NCI-H526 (cell line): ENCODE data around the gene MANBA.
"Not testable (repeated sequence)": the region's sequence is repeated elsewhere in the genome, so short reads cannot be mapped to it uniquely, and the experiment has no call there.

Experiments used
- DNase-seq, 2 experiments: peaks; one replicate each; lab custom pipeline; 2025; lab: John Stamatoyannopoulos, UW

The MANBA gene

DNA sequence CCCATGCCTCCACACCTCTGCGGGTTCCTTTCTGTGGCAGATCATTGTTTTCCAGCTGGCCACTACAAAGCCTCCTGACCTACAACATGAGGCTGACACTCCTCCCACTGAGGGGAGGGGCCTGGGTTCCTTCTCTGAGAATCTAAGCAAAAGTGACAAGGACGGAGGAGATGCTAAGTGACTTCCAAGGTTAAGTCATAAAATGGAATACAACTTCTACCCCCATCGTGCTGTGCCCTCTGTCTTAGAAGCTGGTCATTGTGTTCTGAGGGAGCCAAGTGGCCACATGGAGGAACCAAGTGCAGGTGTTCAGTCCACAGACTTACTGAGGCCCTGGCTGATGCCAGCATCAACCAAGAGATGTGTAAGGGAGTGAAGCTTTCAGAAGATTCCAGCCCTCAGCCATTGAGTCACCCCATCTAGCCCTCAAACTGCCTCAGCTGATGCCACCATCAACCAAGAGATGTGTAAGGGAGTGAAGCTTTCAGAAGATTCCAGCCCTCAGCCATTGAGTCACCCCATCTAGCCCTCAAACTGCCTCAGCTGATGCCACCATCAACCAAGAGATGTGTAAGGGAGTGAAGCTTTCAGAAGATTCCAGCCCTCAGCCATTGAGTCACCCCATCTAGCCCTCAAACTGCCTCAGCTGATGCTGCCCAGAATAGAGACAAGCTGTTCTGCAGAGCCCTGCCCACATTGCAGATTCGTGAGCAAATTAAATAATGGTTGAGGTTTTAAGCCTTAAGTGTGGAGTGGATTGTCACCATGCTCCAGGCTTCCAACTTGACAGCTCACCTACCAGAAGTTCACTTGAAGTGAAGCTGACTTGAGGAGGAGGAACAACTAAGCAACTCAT lies 140.8 kb downstream of the MANBA start:
- not testable (repeated sequence) for DNase-seq

DNA sequence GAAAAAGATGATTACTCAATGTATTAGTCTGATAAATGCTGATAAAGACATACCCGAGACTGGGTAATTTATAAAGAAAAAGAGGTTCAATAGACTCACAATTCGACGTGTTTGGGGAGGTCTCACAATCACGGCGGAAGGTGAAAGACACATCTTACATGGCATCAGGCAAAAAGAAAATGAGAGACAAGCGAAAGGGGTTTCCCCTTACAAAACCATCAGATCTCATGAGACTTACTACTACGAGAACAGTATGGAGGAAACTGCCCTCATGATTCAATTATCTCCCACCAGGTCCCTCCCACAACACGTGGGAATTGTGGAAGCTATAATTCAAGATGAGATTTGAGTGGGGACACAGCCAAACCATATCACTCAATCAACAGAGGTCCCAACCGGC lies 141.7 kb downstream of the MANBA start:
- DNase-seq, result not testable (repeated sequence)

DNA sequence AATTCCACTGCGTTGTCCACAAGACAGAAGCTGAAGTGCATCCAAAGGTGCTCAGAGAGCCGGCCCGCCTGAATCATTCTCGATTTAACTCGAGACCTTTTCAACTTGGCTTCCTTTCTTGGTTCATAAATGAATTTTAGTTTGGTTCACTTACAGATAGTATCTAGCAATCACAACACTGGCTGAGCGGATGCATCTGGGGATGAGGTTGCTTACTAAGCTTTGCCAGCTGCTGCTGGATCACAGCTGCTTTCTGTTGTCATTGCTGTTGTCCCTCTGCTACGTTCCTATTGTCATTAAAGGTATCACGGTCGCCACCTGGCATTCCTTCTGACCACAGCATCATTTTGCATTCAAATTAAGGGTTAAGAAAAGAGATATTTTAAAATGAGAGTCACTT lies 144.1 kb downstream of the MANBA start:
- peak in 1 of 2 experiments; percentile 25 for DNase-seq

DNA sequence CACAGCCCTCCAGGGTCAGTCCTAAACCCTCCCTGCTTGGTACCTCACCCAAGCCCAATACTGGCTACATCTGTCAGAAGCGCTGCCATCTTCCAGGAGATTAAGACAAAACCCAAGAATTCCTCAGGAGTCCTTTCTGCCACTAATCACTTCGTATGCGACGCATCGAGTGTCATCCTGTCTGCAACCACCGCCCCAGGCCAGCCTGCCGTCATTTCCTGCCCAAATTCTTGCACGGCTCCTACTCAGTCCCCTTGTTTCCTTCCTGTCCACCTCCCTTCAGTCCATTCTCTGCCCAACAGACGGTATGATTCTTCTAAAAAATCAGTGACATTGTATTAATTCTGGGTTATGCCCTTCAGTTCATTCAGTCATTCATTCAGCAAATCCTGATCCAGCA lies 146.0 kb downstream of the MANBA start:
- no peak for DNase-seq

DNA sequence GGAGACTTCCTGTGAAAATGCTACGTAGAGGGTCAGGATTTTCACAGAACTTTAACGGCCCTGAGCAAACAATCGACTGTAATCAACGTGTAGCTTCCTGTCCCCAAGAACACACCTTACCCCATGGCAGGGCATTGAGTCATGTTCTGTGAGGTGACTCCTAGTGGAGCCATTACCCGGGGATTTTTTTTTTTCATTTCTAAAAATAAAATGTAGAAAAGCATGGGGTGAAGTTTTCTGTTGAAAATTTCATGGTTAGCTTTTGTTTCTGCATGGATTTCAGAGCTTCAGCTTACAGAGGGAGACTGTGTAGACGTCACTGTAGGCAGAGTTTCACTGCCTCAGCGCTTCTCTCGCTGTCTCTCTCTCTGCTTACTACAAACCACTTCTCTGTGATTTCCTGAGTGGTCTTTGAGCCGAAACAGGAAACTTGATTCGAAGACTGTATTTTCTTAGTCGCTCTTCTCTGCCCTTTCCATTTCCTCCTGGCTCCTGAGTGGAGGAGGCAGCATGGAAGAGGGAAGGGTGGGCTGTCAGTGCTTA lies 147.9 kb downstream of the MANBA start:
- DNase-seq, result no peak

DNA sequence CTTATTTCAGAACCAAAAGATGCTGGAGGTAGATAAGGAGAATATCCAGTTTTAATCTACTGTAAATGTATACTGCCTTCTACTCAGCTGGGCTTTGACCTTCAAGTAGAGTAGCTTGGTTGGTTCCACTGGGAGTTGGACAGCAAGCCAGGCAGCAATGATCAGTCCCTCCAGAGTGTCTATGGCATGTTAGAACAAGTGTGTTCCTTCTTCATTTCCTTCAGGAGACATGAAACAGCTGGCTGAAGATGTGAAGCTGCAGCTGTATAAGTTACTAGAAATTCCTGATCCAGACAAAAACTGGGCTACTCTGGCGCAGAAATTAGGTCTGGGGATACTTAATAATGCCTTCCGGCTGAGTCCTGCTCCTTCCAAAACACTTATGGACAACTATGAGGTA lies 148.6 kb downstream of the MANBA start:
- no peak for DNase-seq

DNA sequence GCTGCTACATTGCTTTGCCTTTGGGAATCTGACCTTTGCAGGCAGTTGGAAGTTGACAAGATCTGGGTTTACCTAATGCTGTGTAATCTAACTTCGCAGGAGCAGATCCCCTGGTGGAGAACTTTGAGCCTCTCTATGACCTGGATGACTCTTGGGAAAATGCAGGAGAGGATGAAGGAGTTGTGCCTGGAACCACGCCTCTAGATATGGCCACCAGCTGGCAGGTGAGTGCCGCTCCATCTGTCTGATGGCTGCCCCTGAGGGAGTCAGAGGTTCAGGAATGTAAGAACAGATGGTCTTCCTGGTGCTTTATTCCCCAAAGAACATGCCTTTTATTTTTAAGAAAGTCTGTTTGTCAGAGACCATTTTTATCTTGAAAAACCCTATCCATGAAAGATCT lies 150.3 kb downstream of the MANBA start:
- DNase-seq, result no peak

DNA sequence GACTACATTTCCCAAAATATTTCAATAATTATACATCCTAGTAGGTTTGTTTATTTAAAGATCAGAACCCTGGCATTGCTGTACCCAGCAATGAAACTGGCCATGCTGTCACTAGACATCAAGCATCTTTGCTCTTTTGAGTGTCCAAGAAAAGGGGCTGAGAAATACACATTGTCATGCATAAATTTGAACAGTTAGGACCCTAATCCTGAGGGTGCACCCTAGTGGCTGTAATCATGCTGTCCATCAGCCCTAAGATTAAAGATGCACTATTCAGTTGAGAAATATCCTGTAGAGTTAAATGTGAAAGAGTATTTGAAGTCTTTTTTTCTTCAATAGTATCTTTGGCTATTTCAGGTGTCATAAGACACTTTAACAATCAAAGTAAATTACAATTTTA lies 150.8 kb downstream of the MANBA start:
- no peak for DNase-seq

DNA sequence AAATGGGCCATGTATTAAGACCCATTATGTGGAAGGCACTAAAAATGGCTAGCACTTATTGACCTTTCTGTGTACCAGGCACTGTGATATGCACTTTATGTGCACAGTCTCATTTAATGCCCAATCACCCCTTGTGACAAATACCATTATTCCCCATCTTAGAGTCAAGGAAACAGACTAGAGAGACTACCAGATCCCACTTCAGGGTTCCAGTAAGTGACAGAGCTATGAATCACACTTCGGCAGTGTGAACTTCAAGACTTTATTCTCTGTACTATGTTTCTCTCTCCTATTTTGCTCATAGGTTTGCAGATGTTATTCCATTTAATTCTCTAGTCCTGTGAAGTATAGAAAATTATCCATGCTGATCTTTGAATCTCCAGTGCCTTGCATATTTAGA lies 152.6 kb downstream of the MANBA start:
- DNase-seq, result no peak

DNA sequence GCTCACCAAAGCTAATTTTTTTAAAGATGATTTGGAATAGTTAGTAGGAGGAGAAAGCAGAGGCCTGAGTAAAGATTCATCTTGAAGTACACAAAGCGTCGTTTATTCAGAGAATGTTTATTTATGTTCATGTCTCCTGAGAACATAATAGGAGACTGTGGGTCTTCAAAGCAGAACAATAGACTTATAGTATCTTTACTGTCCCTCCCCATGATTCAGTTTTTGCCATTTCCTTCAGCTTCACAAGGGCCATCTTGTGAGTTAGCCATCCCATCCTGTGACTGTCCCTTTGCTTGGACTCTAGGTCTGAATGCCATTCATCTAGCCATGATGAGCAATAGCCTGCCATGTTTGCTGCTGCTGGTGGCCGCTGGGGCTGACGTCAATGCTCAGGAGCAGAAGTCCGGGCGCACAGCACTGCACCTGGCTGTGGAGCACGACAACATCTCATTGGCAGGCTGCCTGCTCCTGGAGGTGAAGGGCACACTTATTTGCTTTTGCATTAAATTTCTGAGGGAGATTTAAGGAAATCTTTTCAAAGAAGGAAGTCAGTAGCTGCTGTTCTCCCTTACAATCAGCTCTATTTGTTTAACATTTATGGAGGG lies 153.8 kb downstream of the MANBA start:
- no peak for DNase-seq

DNA sequence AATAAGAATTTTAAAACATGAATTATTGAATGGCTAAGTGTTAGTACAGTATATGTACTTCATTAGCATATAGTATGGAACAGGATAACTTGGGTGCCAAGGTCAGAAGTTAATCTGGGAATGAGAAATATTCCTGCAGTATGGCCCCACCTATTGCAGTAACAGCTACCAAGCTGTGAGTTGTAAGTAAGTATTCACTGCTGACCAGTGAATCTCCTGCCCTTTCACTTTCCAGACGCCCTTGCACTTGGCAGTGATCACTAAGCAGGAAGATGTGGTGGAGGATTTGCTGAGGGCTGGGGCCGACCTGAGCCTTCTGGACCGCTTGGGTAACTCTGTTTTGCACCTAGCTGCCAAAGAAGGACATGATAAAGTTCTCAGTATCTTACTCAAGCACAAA lies 154.5 kb downstream of the MANBA start:
- no peak for DNase-seq

DNA sequence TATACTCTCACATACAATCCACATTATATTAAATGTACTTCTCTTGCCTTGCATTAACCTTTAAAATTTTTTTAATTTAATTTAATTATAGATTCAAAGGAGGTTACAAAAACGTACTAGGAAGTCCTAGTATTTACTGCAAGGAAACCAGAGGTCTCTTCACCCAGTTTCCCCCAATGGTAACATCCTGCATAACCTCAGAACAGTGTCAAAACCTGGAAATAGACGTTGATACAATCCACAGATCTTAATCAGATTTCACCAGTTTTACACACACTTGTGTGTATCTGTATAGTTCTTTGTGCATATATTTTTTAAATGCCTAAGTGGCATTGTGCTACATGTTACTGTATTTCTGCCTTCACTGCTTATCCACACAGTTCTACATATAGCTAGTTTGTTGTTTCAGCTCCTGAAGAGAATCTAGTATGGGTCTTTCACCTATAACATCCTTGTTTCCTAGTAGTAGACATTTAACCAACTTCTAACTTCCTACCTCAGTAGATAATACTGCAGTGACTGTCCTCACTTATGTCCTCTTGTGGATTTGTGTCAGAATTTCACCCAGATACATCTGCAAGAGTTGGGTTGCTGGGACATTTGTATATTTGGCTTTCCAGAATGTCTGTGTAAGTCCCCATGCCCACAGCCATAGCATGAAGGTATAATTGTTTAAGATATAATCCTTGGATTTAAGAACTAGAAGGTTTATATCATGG lies 156.4 kb downstream of the MANBA start:
- DNase-seq, result no peak

DNA sequence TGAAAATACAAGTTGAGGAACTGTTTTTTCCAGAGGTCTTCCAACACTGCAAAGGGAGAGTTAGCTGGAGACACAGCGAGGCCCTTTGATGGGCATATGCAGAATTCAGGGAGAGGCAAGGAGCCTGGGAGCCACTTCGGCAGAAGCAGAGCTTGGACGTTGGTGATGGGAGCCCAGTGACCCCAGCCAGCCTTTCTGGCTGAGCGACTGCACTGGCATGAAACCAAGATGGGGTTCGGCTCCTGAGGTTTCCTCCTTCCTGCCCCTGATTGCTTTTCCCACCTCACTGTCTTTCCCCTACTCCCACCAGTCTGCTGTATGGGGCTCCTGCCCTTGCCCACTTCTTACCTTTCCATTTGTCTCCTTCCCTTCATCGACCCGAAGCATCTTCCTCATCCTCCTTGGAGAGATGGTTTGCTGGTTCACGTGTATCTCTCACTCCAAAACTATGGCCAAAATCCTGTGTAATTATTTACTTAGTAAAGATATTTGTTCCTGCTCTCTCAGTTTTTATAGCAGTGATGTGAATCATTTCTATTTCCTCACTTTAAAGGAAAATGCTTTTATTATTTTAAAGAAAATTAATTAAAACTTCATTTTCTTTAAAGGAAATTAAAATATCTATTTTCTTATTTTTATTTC lies 159.1 kb downstream of the MANBA start:
- no peak for DNase-seq

DNA sequence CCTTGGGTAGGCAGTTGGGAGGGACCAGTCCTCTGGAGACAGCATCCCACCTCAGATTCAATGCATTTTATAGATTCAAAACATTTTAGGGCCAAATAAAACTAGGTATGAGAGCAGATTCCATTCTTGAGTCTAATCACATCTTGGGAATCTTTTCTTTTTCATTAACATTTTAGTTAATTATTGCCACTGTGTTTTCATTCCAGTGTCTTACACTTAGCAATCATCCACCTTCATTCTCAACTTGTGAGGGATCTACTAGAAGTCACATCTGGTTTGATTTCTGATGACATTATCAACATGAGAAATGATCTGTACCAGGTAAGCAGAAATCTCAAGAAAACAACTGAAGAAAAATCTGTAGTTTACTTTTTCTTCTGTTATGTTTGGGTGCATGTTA lies 160.1 kb downstream of the MANBA start:
- DNase-seq, result no peak

DNA sequence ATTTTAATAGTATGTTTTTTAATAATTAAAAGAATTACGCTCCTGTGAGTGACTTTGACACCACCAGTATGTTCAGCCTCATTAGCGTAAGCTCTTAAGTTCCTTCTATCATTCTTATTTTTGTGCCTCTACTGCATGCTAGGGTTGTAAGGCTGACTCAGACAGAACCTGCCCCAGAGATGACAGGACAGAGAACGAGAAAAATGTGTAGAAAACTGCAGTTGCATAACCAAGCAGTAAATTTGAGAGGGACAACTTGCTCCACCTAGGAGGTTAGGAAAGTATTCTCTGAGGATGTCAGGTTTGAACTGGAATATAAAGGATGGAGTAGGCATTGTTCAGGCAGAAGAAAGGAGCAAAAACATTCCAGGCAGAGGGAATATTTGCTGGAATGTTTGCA lies 160.9 kb downstream of the MANBA start:
- DNase-seq, result no peak

DNA sequence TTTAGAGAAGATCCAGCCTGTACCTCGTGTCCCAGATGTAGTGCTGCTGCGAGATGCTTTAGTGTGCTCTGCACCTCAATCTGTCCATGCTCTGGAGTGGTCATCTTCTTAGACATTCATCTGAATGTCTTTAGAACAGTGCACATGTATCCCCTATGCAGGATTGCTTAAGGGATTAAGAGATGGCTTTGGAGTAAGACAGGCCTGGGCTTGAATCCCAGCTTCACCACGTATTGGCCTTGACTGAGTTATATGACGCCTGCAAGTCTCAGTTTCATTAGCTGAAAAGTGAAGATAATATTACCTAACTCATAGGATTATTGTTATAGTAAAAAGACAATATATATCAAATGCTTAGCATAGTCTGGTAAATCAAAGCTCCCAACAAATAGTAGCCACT lies 161.3 kb downstream of the MANBA start:
- no peak for DNase-seq

DNA sequence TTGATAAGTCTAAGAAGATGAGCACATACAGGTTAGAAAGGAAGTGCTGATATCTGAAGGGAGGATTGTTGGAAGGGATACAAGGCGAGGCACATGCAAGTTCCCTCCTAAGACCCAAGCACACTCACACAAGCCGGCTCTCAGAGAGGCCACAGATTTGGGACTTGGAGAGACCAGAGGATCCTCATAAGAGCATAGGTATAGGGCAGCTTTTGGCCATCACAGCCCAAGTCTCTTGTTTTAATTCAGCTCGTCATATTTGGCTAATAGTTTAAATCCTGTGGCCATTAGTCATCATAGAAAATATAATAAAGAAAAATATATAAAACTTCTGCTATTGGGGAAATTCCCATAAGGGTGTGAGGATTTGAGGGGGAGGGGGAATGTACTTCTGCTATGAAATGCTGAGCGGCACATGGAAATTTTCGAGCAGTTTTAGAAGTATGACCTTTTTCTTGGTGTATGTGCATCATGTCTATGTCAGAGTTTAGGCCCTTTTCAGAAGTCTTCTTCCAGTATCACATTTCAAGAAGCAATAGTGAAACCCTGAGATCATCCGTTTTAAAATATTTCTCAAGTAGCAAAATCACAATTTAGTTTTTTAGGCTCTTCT lies 161.9 kb downstream of the MANBA start:
- no peak for DNase-seq

DNA sequence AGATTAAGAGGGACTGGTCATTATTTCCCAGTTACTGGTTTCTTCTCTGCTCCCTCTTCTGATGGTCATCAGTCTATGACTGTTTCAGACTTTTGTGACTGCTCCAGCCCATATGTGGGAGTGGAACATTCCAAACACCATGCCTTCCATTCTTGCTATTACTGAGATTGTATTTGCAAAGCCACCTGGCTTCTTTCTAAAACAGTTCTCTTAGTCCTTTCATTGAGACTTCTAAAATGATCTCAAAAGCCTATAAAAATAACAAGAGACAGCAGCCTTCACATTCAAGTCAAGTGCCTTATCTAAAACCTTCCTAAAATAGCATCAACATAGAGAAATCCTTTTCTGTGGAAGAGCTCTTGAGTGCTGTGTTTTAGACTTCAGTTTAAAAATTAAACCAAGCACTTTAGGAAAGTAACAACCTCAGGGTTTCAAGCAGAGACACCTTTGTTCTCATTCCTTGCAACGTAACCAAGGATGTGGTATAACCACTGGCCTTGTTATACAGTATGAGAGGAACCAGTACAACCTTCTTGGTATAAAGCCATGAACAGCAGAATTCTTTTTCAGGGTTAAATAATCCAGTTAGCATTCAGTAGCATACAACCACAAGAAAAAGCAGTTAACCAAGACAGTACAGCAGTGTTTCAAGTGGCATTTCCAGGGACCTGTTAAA lies 162.5 kb downstream of the MANBA start:
- DNase-seq, result no peak

DNA sequence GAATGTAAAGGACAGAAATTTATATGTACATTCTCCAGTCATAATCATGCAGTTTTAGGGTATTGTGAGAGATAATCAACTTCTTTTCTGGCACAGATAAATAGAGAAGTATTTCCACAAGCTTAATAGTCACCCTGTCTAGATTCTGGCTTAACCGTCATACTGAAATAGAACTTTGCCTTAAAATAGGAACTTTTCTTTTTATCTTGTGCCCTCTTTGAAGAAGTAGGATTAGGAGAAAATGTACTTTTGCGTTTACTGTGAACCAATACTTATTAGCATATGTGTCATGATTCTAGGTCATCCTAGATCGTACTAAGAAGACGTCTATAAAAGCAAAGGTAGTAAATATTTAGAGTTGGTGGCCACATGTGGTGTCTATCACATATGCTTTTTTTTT lies 164.2 kb downstream of the MANBA start:
- no peak for DNase-seq

DNA sequence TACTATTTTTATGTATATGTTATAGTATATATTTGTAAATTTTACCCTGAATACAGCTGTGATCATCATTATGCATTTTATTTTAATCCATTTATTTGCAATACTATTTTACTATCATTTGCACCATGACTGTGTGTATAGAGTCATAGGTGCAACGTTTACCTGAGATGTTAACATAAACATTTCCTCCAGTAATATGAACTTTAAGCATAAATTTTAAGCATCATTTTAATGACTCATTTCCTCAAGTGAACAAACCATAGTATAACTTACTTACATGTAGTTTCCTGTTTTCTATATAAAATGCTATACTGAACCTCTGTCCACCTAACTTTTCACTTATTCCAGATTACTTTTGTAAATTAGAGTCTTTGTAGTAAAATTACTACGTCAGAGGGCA lies 166.8 kb downstream of the MANBA start:
- no peak for DNase-seq

DNA sequence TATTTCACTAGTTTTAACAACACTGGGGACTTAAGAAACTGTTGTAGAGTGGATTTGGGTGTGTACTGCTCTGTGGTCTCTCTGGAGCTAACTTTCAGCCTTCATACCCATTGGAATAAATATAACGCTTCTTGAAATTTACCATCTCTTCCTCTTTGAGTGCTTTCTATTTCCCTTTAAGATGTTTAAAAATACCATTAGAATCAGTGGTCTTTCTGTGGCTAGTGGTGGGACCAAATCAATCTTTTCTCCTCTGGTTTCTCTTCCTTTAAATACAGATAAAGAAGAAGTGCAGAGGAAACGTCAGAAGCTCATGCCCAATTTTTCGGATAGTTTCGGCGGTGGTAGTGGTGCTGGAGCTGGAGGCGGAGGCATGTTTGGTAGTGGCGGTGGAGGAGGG lies 167.6 kb downstream of the MANBA start:
- DNase-seq, result no peak
